Subcutaneous adipose tissue (tissue), 4 donors: ENCODE measurements around the gene VPS45. TPM values are rescaled to one million over a fixed set of nuclear protein-coding genes. Genes with fewer than 3 reads are reported as not detected.

Experiments
- total RNA-seq, 4 donors: library from RNA; depleted of rRNA; stranded (reverse); fragments of >200 nt; gene quantifications; one replicate each; pipeline ENCODE4 v1.1.0, GENCODE V29; 2016
- TF ChIP-seq, protein P1 (sequence below): fragments of 450-650 bp; IDR thresholded peaks from one replicate; pipeline ENCODE4 v1.5.1; 2016; ENCODE audit warnings: low read depth, mild to moderate bottlenecking, control low read depth, antibody characterized with exemption, moderate library complexity

Gene VPS45
- total RNA-seq, 4 donors from 2014 or later, result 28.1 to 54.6 (median 38.4) TPM

DNA sequence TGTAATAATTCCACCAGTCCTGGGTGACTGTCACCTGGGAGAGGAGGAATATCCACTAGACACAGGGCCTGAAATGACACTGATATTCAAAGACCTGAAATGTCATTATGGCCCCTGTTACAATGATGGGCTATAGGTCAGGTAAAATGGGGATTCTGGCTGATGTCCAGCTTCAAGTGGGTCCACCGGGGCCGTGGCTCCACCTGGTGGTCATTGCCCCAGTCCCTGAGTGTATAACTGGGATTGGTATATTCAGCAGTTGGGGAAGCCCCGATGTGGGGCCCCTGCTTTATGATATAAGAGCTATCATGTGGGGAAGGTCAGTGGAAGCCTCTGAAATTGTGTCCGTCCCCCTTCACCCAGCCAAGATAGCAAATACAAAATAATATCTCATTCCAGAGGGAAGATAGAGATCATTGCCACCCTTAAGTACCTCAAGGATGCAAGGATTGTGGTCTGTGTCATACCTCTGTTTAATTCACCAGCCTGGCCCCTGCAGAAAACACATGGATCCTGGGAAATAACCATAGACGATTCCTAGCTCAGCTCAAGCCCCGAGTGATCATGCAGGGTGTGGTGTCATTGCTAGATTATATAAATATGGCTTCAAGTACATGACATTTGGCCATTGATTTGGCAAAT is 101.5 kb downstream of the VPS45 start:
- TF ChIP-seq, protein P1, sequence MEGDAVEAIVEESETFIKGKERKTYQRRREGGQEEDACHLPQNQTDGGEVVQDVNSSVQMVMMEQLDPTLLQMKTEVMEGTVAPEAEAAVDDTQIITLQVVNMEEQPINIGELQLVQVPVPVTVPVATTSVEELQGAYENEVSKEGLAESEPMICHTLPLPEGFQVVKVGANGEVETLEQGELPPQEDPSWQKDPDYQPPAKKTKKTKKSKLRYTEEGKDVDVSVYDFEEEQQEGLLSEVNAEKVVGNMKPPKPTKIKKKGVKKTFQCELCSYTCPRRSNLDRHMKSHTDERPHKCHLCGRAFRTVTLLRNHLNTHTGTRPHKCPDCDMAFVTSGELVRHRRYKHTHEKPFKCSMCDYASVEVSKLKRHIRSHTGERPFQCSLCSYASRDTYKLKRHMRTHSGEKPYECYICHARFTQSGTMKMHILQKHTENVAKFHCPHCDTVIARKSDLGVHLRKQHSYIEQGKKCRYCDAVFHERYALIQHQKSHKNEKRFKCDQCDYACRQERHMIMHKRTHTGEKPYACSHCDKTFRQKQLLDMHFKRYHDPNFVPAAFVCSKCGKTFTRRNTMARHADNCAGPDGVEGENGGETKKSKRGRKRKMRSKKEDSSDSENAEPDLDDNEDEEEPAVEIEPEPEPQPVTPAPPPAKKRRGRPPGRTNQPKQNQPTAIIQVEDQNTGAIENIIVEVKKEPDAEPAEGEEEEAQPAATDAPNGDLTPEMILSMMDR, result no peak

DNA sequence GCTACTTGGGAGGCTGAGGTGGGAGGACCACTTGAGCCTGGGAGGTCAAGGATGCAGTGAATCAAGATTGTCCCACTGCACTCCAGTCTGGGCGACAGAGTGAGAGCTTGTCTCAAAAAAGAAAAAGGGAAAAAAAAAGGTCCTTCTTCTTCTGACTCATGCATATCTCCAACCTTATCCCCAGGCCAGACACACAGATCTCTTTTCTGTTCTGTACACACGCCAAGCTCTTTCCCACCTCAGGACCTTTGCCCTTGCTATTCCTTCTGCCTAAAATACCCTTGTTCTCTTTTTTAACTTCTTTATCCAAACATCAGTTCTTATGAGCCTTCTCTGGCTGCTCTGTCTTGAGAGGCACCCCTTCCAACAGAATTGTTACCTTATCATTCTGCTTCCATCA is 104.2 kb downstream of the VPS45 start:
- TF ChIP-seq, protein P1, result no peak

DNA sequence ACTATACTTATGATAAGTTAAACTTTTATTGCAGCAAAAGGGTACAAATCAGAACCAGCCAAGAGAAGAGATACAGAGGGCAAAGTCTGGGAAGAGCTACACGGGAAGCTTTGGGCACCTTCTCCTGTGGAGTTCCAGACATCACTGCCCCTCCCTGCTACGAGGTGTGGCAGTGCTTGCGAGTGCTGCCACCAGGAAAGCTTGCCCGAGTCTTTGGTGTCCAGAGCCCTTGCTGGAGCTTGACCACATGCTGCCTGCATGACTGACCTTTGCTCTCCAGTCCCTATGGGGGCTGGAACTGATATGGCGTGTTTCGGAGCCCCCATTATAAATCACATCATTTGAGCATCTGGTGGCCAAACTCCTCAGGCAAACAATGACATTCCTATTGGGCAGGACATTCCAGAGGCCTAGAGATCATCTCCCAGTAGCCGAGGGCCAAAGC is 105.6 kb downstream of the VPS45 start:
- TF ChIP-seq, protein P1, result no peak

DNA sequence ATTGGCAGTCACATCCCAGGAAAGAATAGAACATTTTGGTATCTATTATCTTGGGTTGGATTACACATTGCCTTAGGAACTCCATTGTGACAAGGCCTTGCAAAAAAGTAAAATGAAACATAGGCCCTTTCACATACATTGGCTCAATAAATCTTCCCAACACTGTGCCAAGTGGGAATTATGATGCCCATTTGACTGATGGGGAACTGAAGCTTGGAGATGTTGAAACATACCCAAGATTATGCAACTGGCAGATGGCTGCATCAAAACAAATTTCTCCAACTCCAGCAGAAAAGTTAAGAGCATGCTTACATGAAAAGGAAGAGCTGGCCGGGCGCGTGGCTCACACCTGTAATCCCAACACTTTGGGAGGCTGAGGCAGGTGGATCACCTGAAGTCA is 109.0 kb downstream of the VPS45 start:
- TF ChIP-seq, protein P1, result no peak

- TF ChIP-seq, protein P1, result no peak
Measured at GRCh38 chr1:150178548-150178947, 111.0 kb downstream of the VPS45 start.

- TF ChIP-seq, protein P1, result no peak
Measured at GRCh38 chr1:150179867-150180266, 112.3 kb downstream of the VPS45 start.

GRCh38 chr1:150180474-150180873 is 112.9 kb downstream of the VPS45 start:
- TF ChIP-seq, protein P1, result no peak
